22Rv1 (cell line): ENCODE results near the gene LMAN2.

Source experiments
- CTCF ChIP-seq: fragments of 450-650 bp; IDR thresholded peaks from 2 replicates; pipeline ENCODE4 v1.5.1; 2017; ENCODE audit warnings: mild to moderate bottlenecking
- ZFX ChIP-seq: fragments of 450-650 bp; IDR thresholded peaks from 2 replicates; pipeline ENCODE4 v1.6.1; 2017; ENCODE audit warnings: antibody characterized with exemption, borderline replicate concordance

GRCh38 chr5:177299697-177300096 is 51.8 kb downstream of the LMAN2 start:
- TF ChIP-seq CTCF (no peak), ZFX (no peak)
